Measurements from ENCODE around the gene ELOA.
A peak's percentile ranks its signal among the peaks of the same experiment; 100 is the strongest.
"Not testable (repeated sequence)": the region's sequence is repeated elsewhere in the genome, so short reads cannot be mapped to it uniquely, and the experiment has no call there.

ELOA gene

GRCh38 chr1:23788695-23789094 lies 45.4 kb downstream of the ELOA start:
- DNase-seq = no peak

- DNase-seq = peak; percentile 73
Observed at GRCh38 chr1:23790696-23791515, 47.6 kb downstream of the ELOA start, which contains the start of gene LYPLA2. Gene LYPLA2, plus strand, starts transcription at chr1:23791145. Its CDS starts 1,538 bp downstream, at chr1:23792683.

GRCh38 chr1:23791516-23792047 lies 48.3 kb downstream of the ELOA start:
- DNase-seq = peak; percentile 6

GRCh38 chr1:23792151-23792945 lies 49.1 kb downstream of the ELOA start:
- DNase-seq = no peak

GRCh38 chr1:23793018-23793781 lies 49.9 kb downstream of the ELOA start:
- no peak for DNase-seq

- DNase-seq = no peak
Observed at GRCh38 chr1:23793861-23794731, 50.8 kb downstream of the ELOA start.

- DNase-seq = not testable (repeated sequence)
Observed at GRCh38 chr1:23794732-23795182, 51.5 kb downstream of the ELOA start.

- DNase-seq = no peak
Observed at GRCh38 chr1:23795676-23796465, 52.6 kb downstream of the ELOA start.

GRCh38 chr1:23796466-23797271 lies 53.4 kb downstream of the ELOA start:
- DNase-seq = no peak

- DNase-seq = no peak
Observed at GRCh38 chr1:23797478-23798448, 54.5 kb downstream of the ELOA start.

- no peak for DNase-seq
Observed at GRCh38 chr1:23798662-23799142, 55.4 kb downstream of the ELOA start.

GRCh38 chr1:23799255-23799569 lies 55.9 kb downstream of the ELOA start:
- no peak for DNase-seq

GRCh38 chr1:23799570-23800399 lies 56.5 kb downstream of the ELOA start:
- DNase-seq = peak; percentile 64

- peak; percentile 88 for DNase-seq
Observed at GRCh38 chr1:23800400-23801337, 57.4 kb downstream of the ELOA start, which contains the start of gene GALE. Gene GALE, minus strand, starts transcription at chr1:23800754. Its CDS starts 1,747 bp downstream, at chr1:23799007.

- no peak for DNase-seq
Observed at GRCh38 chr1:23801338-23801748, 58.1 kb downstream of the ELOA start.

- no peak for DNase-seq
Observed at GRCh38 chr1:23801876-23802275, 58.6 kb downstream of the ELOA start.

Measured in NCI-H510A treated with DMSO at 0.1 percent for 48 hours (cell line).